ENCODE measurements around the gene CEACAM19.

The CEACAM19 gene

GRCh38 chr19:44646049-44646416 lies 25.2 kb upstream of the CEACAM19 start:
- H3K36me3 ChIP-seq (ENCODE audit: insufficient read depth, low read length) = peaks cover 3% of the 10 kb centered on the region; the same call in 1 of the 2 replicates
- H3K27ac ChIP-seq (ENCODE audit: low read depth, low read length) = no peak overlapping the region
- H3K27me3 ChIP-seq (ENCODE audit: insufficient read depth, low read length) = no peaks in the 10 kb centered on the region
- peaks cover 34% of the 10 kb centered on the region for H3K79me2 ChIP-seq (ENCODE audit: control insufficient read depth, insufficient read depth, low read length, unreplicated experiment)
- H2AFZ ChIP-seq (ENCODE audit: low read length, unreplicated experiment) = no peak overlapping the region
- H3K4me1 ChIP-seq (ENCODE audit: control insufficient read depth, insufficient read depth, low read length, unreplicated experiment) = peaks cover 23% of the 10 kb centered on the region
- 0 out of 2 replicates have a peak overlapping the region, but pooled peaks have one; percentile 25 for H3K4me3 ChIP-seq (ENCODE audit: low read depth, low read length)

GRCh38 chr19:44647144-44647543 lies 24.1 kb upstream of the CEACAM19 start:
- peaks cover 19% of the 10 kb centered on the region for H3K4me1 ChIP-seq (ENCODE audit: control insufficient read depth, insufficient read depth, low read length, unreplicated experiment)
- no peak overlapping the region for H3K4me3 ChIP-seq (ENCODE audit: low read depth, low read length)
- no peaks in the 10 kb centered on the region for H3K27me3 ChIP-seq (ENCODE audit: insufficient read depth, low read length)
- peaks cover 34% of the 10 kb centered on the region for H3K79me2 ChIP-seq (ENCODE audit: control insufficient read depth, insufficient read depth, low read length, unreplicated experiment)
- no peak overlapping the region for H3K27ac ChIP-seq (ENCODE audit: low read depth, low read length)
- H3K36me3 ChIP-seq (ENCODE audit: insufficient read depth, low read length) = peaks cover 3% of the 10 kb centered on the region; the same call in 1 of the 2 replicates
- no peak overlapping the region for H2AFZ ChIP-seq (ENCODE audit: low read length, unreplicated experiment)

GRCh38 chr19:44648631-44649251 lies 22.5 kb upstream of the CEACAM19 start:
- H3K4me1 ChIP-seq (ENCODE audit: control insufficient read depth, insufficient read depth, low read length, unreplicated experiment) = peaks cover 19% of the 10 kb centered on the region
- no peaks in the 10 kb centered on the region for H3K27me3 ChIP-seq (ENCODE audit: insufficient read depth, low read length)
- peaks cover 3% of the 10 kb centered on the region; the same call in 1 of the 2 replicates for H3K36me3 ChIP-seq (ENCODE audit: insufficient read depth, low read length)
- H3K4me3 ChIP-seq (ENCODE audit: low read depth, low read length) = no peak overlapping the region
- peak overlapping the region; percentile 62 for H3K27ac ChIP-seq (ENCODE audit: low read depth, low read length)
- no peak overlapping the region for H2AFZ ChIP-seq (ENCODE audit: low read length, unreplicated experiment)
- H3K79me2 ChIP-seq (ENCODE audit: control insufficient read depth, insufficient read depth, low read length, unreplicated experiment) = peaks cover 34% of the 10 kb centered on the region

- Histone ChIP-seq H3K4me1 (ENCODE audit: control insufficient read depth, insufficient read depth, low read length, unreplicated experiment) (peaks cover 19% of the 10 kb centered on the region), H2AFZ (ENCODE audit: low read length, unreplicated experiment) (no peak overlapping the region), H3K27ac (ENCODE audit: low read depth, low read length) (no peak overlapping the region), H3K27me3 (ENCODE audit: insufficient read depth, low read length) (no peaks in the 10 kb centered on the region), H3K4me3 (ENCODE audit: low read depth, low read length) (no peak overlapping the region), H3K36me3 (ENCODE audit: insufficient read depth, low read length) (peaks cover 3% of the 10 kb centered on the region; the same call in 1 of the 2 replicates), H3K79me2 (ENCODE audit: control insufficient read depth, insufficient read depth, low read length, unreplicated experiment) (peaks cover 29% of the 10 kb centered on the region)
These were observed 21.6 kb upstream of the CEACAM19 start for GRCh38 chr19:44649578-44650145.

DNA sequence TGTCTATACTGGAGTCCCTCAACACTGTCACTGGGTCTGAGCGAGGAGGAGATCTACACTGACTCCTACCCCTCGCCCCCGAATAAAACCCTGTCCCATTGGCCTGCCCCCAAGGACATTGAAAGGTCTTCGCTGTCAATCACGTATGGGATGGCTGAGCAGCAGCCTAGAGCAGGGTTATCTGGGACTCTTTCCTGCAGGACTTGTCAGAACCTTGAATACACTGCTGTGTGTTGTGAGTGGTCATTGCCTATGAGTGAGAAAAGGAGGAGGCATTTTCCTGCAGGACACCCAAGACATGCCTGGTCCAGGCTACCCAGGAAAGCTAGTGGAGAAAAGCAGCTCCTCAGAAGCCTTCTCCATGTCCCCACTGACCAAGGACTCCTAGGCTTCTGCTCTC lies 17.9 kb upstream of the CEACAM19 start:
- Histone ChIP-seq H3K27ac (ENCODE audit: low read depth, low read length) (no peak overlapping the region), H2AFZ (ENCODE audit: low read length, unreplicated experiment) (no peak overlapping the region), H3K79me2 (ENCODE audit: control insufficient read depth, insufficient read depth, low read length, unreplicated experiment) (peaks cover 5% of the 10 kb centered on the region), H3K4me3 (ENCODE audit: low read depth, low read length) (no peak overlapping the region), H3K36me3 (ENCODE audit: insufficient read depth, low read length) (peaks cover 3% of the 10 kb centered on the region; the same call in 1 of the 2 replicates), H3K27me3 (ENCODE audit: insufficient read depth, low read length) (no peaks in the 10 kb centered on the region), H3K4me1 (ENCODE audit: control insufficient read depth, insufficient read depth, low read length, unreplicated experiment) (peaks cover 8% of the 10 kb centered on the region)

DNA sequence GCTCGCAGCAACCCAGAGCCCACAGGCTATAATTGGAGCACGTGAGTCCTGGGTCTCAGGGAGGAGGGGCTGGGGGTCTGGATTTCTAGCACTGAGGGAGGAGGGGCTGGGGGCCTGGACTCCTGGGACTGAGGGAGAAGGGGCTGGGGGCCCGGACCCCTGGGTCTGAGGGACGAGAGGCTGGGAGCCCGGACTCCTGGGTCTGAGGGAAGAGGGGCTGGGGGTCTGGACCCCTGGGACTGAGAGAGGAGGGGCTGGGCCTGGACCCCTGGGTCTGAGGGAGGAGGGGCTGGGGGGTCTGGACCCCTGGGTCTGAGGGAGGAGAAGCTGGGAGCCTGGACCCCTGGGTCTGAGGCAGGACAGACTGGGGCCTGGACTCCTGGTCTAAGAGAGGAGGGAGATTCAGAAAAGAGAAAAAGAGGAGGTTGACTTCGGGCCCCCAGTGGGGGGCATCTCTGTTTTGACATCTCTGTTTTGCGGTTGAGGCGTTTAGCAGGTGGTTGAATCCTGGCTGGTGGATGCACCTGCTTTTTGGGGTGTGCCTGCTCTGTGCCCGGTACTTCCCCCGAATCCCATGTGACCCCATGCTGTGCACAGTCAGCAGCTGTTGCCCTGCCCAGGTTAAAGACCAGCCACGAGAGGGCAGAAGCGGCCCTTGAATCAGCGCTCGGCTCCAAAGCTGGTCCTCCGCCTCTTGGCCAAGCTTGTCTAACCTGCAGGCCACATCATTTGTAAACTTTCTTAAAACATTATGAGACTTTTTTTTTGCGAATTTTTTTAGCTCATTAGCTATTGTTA lies 17.1 kb upstream of the CEACAM19 start:
- no peak overlapping the region for H3K4me3 ChIP-seq (ENCODE audit: low read depth, low read length)
- H3K36me3 ChIP-seq (ENCODE audit: insufficient read depth, low read length) = peaks cover 9% of the 10 kb centered on the region; the same call in 1 of the 2 replicates

DNA sequence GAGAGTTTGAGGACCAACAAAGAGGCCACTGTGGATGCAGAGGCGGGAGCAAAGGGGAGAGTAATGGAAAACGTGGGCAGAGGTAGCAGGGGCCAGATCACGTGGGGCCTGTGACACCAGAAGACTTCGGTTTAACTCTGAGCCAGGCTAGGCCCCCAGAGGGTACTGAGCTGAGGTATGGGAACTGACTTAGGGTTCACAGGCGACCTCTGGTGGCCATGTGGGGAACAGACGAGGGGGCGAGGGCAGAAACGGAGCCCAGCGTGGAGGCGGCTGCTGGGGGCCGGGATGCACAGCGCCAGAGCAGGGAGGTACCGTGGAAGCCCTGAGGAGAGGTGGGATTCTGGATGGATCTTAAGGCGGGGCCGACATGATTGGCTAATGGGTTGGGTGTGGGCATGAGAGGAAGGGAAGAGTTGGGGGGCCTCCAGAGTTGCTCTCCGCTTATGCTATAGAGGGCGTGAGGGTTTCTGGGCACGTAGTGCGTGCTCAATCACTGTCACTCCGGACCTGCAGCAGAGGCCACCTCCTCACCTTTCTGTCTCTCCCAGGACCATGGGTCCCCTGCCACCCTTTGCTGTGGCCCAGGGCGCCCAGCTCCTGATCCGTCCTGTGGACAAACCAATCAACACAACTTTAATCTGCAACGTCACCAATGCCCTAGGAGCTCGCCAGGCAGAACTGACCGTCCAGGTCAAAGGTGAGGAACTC lies 13.9 kb upstream of the CEACAM19 start:
- peaks cover 18% of the 10 kb centered on the region; the same call in 1 of the 2 replicates for H3K36me3 ChIP-seq (ENCODE audit: insufficient read depth, low read length)
- no peaks in the 10 kb centered on the region for H3K4me1 ChIP-seq (ENCODE audit: control insufficient read depth, insufficient read depth, low read length, unreplicated experiment)
- H2AFZ ChIP-seq (ENCODE audit: low read length, unreplicated experiment) = no peak overlapping the region
- no peaks in the 10 kb centered on the region for H3K79me2 ChIP-seq (ENCODE audit: control insufficient read depth, insufficient read depth, low read length, unreplicated experiment)
- no peak overlapping the region for H3K27ac ChIP-seq (ENCODE audit: low read depth, low read length)
- no peaks in the 10 kb centered on the region for H3K27me3 ChIP-seq (ENCODE audit: insufficient read depth, low read length)
- no peak overlapping the region for H3K4me3 ChIP-seq (ENCODE audit: low read depth, low read length)

More for the DNA sequence above, 17.1 kb upstream of the CEACAM19 start:
- H3K4me1 ChIP-seq (ENCODE audit: control insufficient read depth, insufficient read depth, low read length, unreplicated experiment) = peaks cover under 1% of the 10 kb centered on the region
- no peak overlapping the region for H2AFZ ChIP-seq (ENCODE audit: low read length, unreplicated experiment)
- H3K27me3 ChIP-seq (ENCODE audit: insufficient read depth, low read length) = no peaks in the 10 kb centered on the region
- no peak overlapping the region for H3K27ac ChIP-seq (ENCODE audit: low read depth, low read length)
- H3K79me2 ChIP-seq (ENCODE audit: control insufficient read depth, insufficient read depth, low read length, unreplicated experiment) = peaks cover 5% of the 10 kb centered on the region

DNA sequence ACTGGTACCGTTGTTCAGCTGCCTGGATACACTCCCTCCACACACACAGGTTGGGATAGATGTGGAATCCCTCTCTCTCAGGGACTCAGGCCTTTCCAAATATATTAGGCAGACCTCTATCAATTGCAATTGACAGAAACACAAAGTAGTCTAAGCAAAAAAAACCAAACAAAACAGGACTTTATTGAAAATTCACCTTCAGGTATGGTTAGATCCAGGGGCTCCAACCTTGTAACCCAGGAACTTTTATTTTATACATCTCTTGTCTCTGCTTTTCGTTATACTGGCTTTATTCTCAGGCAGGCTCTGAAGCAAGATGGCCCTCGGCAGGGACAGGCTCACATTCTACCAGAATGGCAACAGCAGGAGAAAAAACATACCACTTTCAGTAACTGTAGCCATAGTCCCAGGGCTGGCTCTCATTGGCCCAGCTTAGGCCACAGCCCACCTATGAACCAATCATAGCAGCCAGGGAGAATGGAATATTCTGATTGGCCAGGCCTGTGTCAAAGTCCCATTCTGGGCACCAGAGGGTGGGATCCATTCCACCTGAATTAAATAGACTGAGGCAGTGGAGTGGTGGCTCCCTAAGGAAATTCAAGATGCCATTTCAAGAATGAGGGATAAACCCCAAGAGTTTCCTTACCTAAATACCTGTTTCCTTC lies 13.1 kb upstream of the CEACAM19 start:
- Histone ChIP-seq H3K27ac (ENCODE audit: low read depth, low read length) (no peak overlapping the region), H3K4me1 (ENCODE audit: control insufficient read depth, insufficient read depth, low read length, unreplicated experiment) (no peaks in the 10 kb centered on the region), H2AFZ (ENCODE audit: low read length, unreplicated experiment) (no peak overlapping the region), H3K79me2 (ENCODE audit: control insufficient read depth, insufficient read depth, low read length, unreplicated experiment) (no peaks in the 10 kb centered on the region), H3K36me3 (ENCODE audit: insufficient read depth, low read length) (peaks cover 18% of the 10 kb centered on the region; the same call in 1 of the 2 replicates), H3K27me3 (ENCODE audit: insufficient read depth, low read length) (no peaks in the 10 kb centered on the region), H3K4me3 (ENCODE audit: low read depth, low read length) (no peak overlapping the region)

DNA sequence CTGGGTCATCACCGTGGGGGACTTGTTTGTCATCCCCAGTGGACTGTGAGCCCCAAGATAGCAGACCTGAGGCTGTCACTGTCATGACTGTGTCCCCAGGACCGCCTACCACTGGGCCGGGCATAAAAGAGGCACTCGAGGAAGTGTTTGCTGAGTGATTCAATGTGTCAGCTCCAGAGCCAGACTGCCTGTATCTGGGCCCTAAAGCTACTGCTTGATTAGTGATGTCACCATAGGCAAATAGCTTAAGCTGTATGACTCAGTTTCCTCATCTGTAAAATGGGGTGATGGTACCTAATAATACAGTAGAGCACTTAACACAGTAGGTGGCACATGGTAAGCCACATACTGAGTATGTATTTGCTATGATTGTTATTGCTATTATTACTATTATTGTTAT lies 11.2 kb upstream of the CEACAM19 start:
- peaks cover 18% of the 10 kb centered on the region; the same call in 1 of the 2 replicates for H3K36me3 ChIP-seq (ENCODE audit: insufficient read depth, low read length)
- no peak overlapping the region for H2AFZ ChIP-seq (ENCODE audit: low read length, unreplicated experiment)
- no peaks in the 10 kb centered on the region for H3K4me1 ChIP-seq (ENCODE audit: control insufficient read depth, insufficient read depth, low read length, unreplicated experiment)
- H3K79me2 ChIP-seq (ENCODE audit: control insufficient read depth, insufficient read depth, low read length, unreplicated experiment) = no peaks in the 10 kb centered on the region
- no peak overlapping the region for H3K4me3 ChIP-seq (ENCODE audit: low read depth, low read length)
- H3K27ac ChIP-seq (ENCODE audit: low read depth, low read length) = no peak overlapping the region
- no peaks in the 10 kb centered on the region for H3K27me3 ChIP-seq (ENCODE audit: insufficient read depth, low read length)

GRCh38 chr19:44661205-44661604 lies 10.1 kb upstream of the CEACAM19 start:
- Histone ChIP-seq H3K4me3 (ENCODE audit: low read depth, low read length) (no peak overlapping the region), H3K79me2 (ENCODE audit: control insufficient read depth, insufficient read depth, low read length, unreplicated experiment) (no peaks in the 10 kb centered on the region), H3K27ac (ENCODE audit: low read depth, low read length) (no peak overlapping the region), H2AFZ (ENCODE audit: low read length, unreplicated experiment) (no peak overlapping the region), H3K36me3 (ENCODE audit: insufficient read depth, low read length) (peaks cover 18% of the 10 kb centered on the region; the same call in 1 of the 2 replicates), H3K4me1 (ENCODE audit: control insufficient read depth, insufficient read depth, low read length, unreplicated experiment) (no peaks in the 10 kb centered on the region), H3K27me3 (ENCODE audit: insufficient read depth, low read length) (no peaks in the 10 kb centered on the region)

All from ACC112 (cell line).